ENCODE results near the gene BRINP1.

DNA sequence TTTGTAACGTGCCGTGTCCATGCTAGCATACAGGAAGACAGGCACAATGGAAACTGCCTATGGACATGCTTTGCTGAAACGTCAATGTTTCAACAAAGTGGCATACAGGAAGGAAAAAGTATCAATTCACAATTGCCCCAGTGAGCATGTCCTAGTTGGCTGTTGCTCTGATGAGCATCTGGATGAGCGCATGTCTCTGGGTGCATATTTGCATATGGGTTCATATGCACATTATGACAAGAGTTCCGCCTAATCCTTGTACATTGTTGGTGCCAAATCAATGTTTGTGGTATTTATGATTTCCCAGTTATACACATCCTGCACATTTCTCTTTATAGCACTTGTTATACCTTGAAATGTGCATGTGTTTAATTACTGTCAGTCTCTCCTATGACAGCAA lies 58.5 kb downstream of the BRINP1 start:
- TF ChIP-seq, protein P1, sequence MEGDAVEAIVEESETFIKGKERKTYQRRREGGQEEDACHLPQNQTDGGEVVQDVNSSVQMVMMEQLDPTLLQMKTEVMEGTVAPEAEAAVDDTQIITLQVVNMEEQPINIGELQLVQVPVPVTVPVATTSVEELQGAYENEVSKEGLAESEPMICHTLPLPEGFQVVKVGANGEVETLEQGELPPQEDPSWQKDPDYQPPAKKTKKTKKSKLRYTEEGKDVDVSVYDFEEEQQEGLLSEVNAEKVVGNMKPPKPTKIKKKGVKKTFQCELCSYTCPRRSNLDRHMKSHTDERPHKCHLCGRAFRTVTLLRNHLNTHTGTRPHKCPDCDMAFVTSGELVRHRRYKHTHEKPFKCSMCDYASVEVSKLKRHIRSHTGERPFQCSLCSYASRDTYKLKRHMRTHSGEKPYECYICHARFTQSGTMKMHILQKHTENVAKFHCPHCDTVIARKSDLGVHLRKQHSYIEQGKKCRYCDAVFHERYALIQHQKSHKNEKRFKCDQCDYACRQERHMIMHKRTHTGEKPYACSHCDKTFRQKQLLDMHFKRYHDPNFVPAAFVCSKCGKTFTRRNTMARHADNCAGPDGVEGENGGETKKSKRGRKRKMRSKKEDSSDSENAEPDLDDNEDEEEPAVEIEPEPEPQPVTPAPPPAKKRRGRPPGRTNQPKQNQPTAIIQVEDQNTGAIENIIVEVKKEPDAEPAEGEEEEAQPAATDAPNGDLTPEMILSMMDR (IDR thresholded peaks at IDR 0.05): no peak
- no peak for TF ChIP-seq POLR2AphosphoS5 (IDR thresholded peaks at IDR 0.05)
